ENCODE measurements around the gene SCP2D1.

SCP2D1 gene

GRCh38 chr20:18815194-18815942, 1.8 kb downstream of the SCP2D1 start:
- no peak for FAIRE-seq

GRCh38 chr20:18822832-18823231, 9.2 kb downstream of the SCP2D1 start:
- FAIRE-seq = no peak

- no peak for FAIRE-seq
Observed at GRCh38 chr20:18831830-18832499, 18.4 kb downstream of the SCP2D1 start.

- no peak for FAIRE-seq
Observed at GRCh38 chr20:18832546-18833200, 19.1 kb downstream of the SCP2D1 start.

GRCh38 chr20:18835466-18836256, 22.1 kb downstream of the SCP2D1 start:
- no peak for FAIRE-seq

GRCh38 chr20:18837718-18838117, 24.1 kb downstream of the SCP2D1 start:
- FAIRE-seq = no peak

GRCh38 chr20:18839507-18840247, 26.1 kb downstream of the SCP2D1 start:
- no peak for FAIRE-seq

- no peak for FAIRE-seq
Observed at GRCh38 chr20:18840248-18840645, 26.7 kb downstream of the SCP2D1 start.

GRCh38 chr20:18845017-18845416, 31.4 kb downstream of the SCP2D1 start:
- FAIRE-seq = no peak

- no peak for FAIRE-seq
Observed at GRCh38 chr20:18847226-18847755, 33.7 kb downstream of the SCP2D1 start.

- no peak for FAIRE-seq
Observed at GRCh38 chr20:18849131-18849530, 35.5 kb downstream of the SCP2D1 start.

- FAIRE-seq = no peak
Observed at GRCh38 chr20:18851629-18852028, 38.0 kb downstream of the SCP2D1 start.

- FAIRE-seq = no peak
Observed at GRCh38 chr20:18852318-18852717, 38.7 kb downstream of the SCP2D1 start.

- no peak for FAIRE-seq
Observed at GRCh38 chr20:18853216-18853615, 39.6 kb downstream of the SCP2D1 start.

GRCh38 chr20:18853946-18854646, 40.5 kb downstream of the SCP2D1 start:
- no peak for FAIRE-seq

- FAIRE-seq = no peak
Observed at GRCh38 chr20:18855882-18856281, 42.3 kb downstream of the SCP2D1 start.

- FAIRE-seq = no peak
Observed at GRCh38 chr20:18856873-18857272, 43.3 kb downstream of the SCP2D1 start.

- FAIRE-seq = no peak
Observed at GRCh38 chr20:18857640-18858039, 44.1 kb downstream of the SCP2D1 start.

- FAIRE-seq = no peak
Observed at GRCh38 chr20:18858816-18859215, 45.2 kb downstream of the SCP2D1 start.
